Endodermal cell (in vitro differentiated cells): Measurements from ENCODE around the gene DHRS7B. TPM values are rescaled to one million over a fixed set of nuclear protein-coding genes. Genes with fewer than 3 reads are reported as not detected.

Experiments
- DNase-seq: peaks from one replicate; pipeline ENCODE4 v3.0.0-alpha.2; 2017
- H3K27ac ChIP-seq: 2 replicates; pipeline ENCODE4 v1.5.1; 2013; ENCODE audit warnings: mild to moderate bottlenecking, low read depth, low read length, moderate library complexity
- H3K27me3 ChIP-seq: 2 replicates; pipeline ENCODE4 v1.6.1; 2013; ENCODE audit warnings: mild to moderate bottlenecking, low read length, moderate library complexity; ENCODE audit not compliant: insufficient read depth, control insufficient read depth, poor library complexity, severe bottlenecking
- H3K36me3 ChIP-seq: 2 replicates; pipeline ENCODE4 v1.7.0; 2013; ENCODE audit warnings: mild to moderate bottlenecking, low read length, moderate library complexity; ENCODE audit not compliant: control insufficient read depth, insufficient read depth
- H3K4me1 ChIP-seq: one replicate; pipeline ENCODE4 v1.7.0; 2013; ENCODE audit warnings: low read length; ENCODE audit not compliant: control insufficient read depth, insufficient read depth
- H3K4me3 ChIP-seq: 2 replicates; pipeline ENCODE4 v1.5.1; 2013; ENCODE audit warnings: mild to moderate bottlenecking, low read length, moderate library complexity
- H3K9ac ChIP-seq: 2 replicates; pipeline ENCODE4 v1.6.1; 2013; ENCODE audit warnings: mild to moderate bottlenecking, low read length, moderate library complexity; ENCODE audit not compliant: poor library complexity, severe bottlenecking; ENCODE audit errors: extremely low read depth
- H3K9me3 ChIP-seq: 2 replicates; pipeline ENCODE4 v1.6.1; 2013; ENCODE audit warnings: mild to moderate bottlenecking, low read length, moderate library complexity; ENCODE audit not compliant: control insufficient read depth
- H3K27ac Mint-ChIP-seq: 2 replicates; pipeline ENCODE4 v1.8.0; 2020; ENCODE audit warnings: mixed read lengths
- H3K27me3 Mint-ChIP-seq: 2 replicates; pipeline ENCODE4 v1.8.0; 2021; ENCODE audit warnings: mild to moderate bottlenecking, mixed read lengths; ENCODE audit not compliant: insufficient read depth
- H3K36me3 Mint-ChIP-seq: 2 replicates; pipeline ENCODE4 v1.8.0; 2020; ENCODE audit warnings: low read depth, mixed read lengths
- H3K4me1 Mint-ChIP-seq: 2 replicates; pipeline ENCODE4 v1.8.0; 2020; ENCODE audit warnings: mixed read lengths
- H3K4me3 Mint-ChIP-seq: 2 replicates; pipeline ENCODE4 v1.8.0; 2020; ENCODE audit warnings: mild to moderate bottlenecking, moderate library complexity, mixed read lengths
- H3K9me3 Mint-ChIP-seq: 2 replicates; pipeline ENCODE4 v1.8.0; 2020; ENCODE audit warnings: mild to moderate bottlenecking, mixed read lengths
- WGBS, 2 experiments: methylation state at CpG; one replicate each; pipeline versions ENCODE4 v1.1.5 to v1.1.7; 2013; ENCODE audit warnings: missing lambda C conversion rate in 2 of 2, mixed read lengths in 1 of 2; ENCODE audit not compliant: insufficient coverage in 1 of 2, insufficient read length in 1 of 2; 5-methylcytosine and 5-hydroxymethylcytosine counted together
- total RNA-seq, 2 donors: library from RNA; stranded (reverse); fragmentation: NEBNext Ultra II Directional in 1 of 2; extraction: Animal tissue kit (Norgen Biotek cat#: 25700) in 1 of 2; gene quantifications; 2 replicates in 1 of 2; 3 replicates in 1 of 2; pipeline ENCODE4 v1.2.1, GENCODE V29; 2021
- TF ChIP-seq, protein P1 (sequence below): fragments of 200-600 bp; sonication (generic); conservative IDR thresholded peaks from 2 replicates; pipeline ENCODE4 v1.5.0; 2021; ENCODE audit warnings: antibody characterized with exemption, mild to moderate bottlenecking

The DHRS7B gene
- total RNA-seq, 2 donors from 2014 or later, result 20.8 to 24.2 TPM

DNA sequence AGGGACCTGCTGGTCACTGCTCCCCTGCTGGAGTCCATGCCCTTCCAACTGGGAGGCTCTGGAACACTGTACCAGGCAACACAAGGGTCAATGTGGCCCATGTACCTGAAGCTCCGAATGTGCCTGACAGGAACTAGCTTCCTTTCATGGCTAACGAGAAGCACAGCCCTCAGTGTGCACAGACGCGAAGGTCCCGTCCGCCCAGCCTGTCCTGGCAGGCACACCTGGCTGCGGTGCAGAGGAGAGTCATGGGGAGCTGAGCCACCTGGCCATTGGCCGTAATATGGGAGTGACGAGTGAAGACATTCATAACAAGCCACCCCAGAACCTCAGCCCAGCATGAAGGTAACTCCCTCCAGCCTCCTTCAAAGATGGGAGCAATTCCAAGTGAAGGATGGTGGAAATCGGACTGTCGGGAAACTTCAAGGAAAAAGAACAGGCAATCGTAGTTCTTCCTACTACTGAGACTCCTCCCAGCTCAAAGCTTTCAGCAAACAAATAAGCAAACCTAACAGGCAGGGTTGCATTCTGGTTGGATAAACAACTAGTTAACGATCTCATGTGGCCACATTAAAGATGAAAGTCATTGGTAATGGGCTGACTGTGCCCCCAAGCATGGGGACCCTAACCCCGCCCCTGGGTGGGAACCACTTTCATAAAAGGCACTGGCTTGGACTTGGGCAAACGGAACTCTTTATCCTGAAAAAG, 74.0 kb downstream of the DHRS7B start:
- Histone ChIP-seq H3K36me3 (peaks cover 40% of the 10 kb centered on the region), H3K4me1 (peaks cover 10% of the 10 kb centered on the region), H3K9ac (no peak overlapping the region), H3K4me3 (no peak overlapping the region), H3K9me3 (no peaks in the 10 kb centered on the region), H3K27ac (no peak overlapping the region), H3K27me3 (no peaks in the 10 kb centered on the region)
- Mint-ChIP-seq H3K4me3 (no peak overlapping the region), H3K27ac (peak overlapping the region; percentile 52), H3K9me3 (no peaks in the 10 kb centered on the region), H3K27me3 (no peaks in the 10 kb centered on the region), H3K4me1 (peaks cover 34% of the 10 kb centered on the region), H3K36me3 (peaks cover 29% of the 10 kb centered on the region)
- TF ChIP-seq, protein P1, sequence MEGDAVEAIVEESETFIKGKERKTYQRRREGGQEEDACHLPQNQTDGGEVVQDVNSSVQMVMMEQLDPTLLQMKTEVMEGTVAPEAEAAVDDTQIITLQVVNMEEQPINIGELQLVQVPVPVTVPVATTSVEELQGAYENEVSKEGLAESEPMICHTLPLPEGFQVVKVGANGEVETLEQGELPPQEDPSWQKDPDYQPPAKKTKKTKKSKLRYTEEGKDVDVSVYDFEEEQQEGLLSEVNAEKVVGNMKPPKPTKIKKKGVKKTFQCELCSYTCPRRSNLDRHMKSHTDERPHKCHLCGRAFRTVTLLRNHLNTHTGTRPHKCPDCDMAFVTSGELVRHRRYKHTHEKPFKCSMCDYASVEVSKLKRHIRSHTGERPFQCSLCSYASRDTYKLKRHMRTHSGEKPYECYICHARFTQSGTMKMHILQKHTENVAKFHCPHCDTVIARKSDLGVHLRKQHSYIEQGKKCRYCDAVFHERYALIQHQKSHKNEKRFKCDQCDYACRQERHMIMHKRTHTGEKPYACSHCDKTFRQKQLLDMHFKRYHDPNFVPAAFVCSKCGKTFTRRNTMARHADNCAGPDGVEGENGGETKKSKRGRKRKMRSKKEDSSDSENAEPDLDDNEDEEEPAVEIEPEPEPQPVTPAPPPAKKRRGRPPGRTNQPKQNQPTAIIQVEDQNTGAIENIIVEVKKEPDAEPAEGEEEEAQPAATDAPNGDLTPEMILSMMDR, result no peak
- DNase-seq, result peak; percentile 57
- WGBS, 2 experiments, result 94% methylated on average over 11 to 15 of the region's 15 CpGs

DNA sequence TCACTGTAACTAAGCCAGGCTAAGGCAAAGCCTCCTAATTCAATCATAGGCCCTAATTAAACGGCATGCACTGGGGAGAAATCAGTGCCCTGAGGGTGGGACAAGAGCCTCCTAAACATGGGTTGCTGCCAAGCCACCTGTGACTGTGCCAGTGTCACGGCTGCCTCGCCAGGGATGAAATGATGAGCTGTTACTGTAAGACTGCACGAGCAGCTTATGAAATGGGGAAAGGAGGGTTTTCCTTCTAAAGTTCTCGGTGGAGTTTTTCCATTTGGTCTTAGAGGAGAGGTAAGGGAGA, 74.5 kb downstream of the DHRS7B start:
- Histone ChIP-seq H3K4me1 (peaks cover 10% of the 10 kb centered on the region), H3K36me3 (peaks cover 37% of the 10 kb centered on the region), H3K27ac (no peak overlapping the region), H3K9me3 (no peaks in the 10 kb centered on the region), H3K4me3 (no peak overlapping the region), H3K9ac (no peak overlapping the region), H3K27me3 (no peaks in the 10 kb centered on the region)
- Mint-ChIP-seq H3K9me3 (no peaks in the 10 kb centered on the region), H3K36me3 (peaks cover 27% of the 10 kb centered on the region), H3K27me3 (no peaks in the 10 kb centered on the region), H3K27ac (peak overlapping the region; percentile 52), H3K4me1 (peaks cover 34% of the 10 kb centered on the region), H3K4me3 (no peak overlapping the region)
- WGBS, 2 experiments, result 95% methylated on average over 4 to 5 of the region's 5 CpGs
- TF ChIP-seq, protein P1, result no peak
- no peak for DNase-seq

DNA sequence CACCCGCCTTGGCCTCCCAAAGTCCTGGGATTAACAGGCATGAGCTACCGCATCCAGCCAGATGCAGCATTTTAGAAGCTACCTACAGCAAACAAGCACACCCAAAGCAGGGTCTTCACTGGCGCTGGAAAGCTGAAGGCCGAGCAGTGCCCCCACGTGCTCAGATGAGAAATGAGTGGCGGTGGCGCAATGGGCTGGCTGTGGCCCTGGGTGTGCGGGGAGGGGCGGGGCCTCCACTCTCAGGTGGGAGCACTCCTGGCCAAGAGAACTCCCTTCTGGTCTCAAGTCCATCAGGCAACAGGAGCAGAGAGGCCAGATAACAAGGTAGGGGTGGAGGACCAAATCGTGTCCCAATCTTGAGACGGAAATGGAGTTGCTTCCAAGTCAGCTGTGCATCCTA, 75.1 kb downstream of the DHRS7B start:
- no peak overlapping the region for H3K4me3 ChIP-seq
- no peaks in the 10 kb centered on the region for H3K27me3 Mint-ChIP-seq
- H3K27ac ChIP-seq, result no peak overlapping the region
- H3K27me3 ChIP-seq, result no peaks in the 10 kb centered on the region
- H3K9me3 ChIP-seq, result no peaks in the 10 kb centered on the region
- no peaks in the 10 kb centered on the region for H3K9me3 Mint-ChIP-seq
- H3K4me1 Mint-ChIP-seq, result peaks cover 34% of the 10 kb centered on the region
- H3K36me3 ChIP-seq, result peaks cover 31% of the 10 kb centered on the region
- peaks cover 25% of the 10 kb centered on the region for H3K36me3 Mint-ChIP-seq
- H3K4me3 Mint-ChIP-seq, result no peak overlapping the region
- DNase-seq, result peak; percentile 56
- 95 to 96% methylated on average over 8 to 11 of the region's 11 CpGs for WGBS, 2 experiments
- H3K27ac Mint-ChIP-seq, result no peak overlapping the region
- TF ChIP-seq, protein P1, result no peak
- H3K9ac ChIP-seq, result no peak overlapping the region
- H3K4me1 ChIP-seq, result peaks cover 10% of the 10 kb centered on the region
